ENCODE results near the gene PACRG.

DNA sequence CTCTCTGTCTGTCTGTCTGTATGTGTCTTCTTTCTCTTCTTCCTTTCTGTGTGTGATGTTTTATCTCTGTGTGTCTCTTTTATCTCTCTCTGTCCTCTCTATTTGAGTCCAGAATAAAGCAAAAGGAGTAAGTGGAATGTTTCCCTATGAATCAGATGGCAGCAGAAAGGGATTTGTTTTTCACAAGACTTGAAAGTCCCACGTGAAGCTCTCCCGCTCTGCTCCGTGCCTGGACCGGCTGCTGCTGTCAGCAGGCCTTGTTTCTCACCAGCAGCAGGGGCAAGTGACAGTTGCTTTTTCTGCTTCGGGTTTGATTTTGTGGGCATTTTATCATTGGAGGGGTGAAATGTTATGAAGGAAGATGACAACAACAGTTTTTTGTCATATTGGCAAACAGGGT, 212.7 kb downstream of the PACRG start:
- TF ChIP-seq, protein P1, sequence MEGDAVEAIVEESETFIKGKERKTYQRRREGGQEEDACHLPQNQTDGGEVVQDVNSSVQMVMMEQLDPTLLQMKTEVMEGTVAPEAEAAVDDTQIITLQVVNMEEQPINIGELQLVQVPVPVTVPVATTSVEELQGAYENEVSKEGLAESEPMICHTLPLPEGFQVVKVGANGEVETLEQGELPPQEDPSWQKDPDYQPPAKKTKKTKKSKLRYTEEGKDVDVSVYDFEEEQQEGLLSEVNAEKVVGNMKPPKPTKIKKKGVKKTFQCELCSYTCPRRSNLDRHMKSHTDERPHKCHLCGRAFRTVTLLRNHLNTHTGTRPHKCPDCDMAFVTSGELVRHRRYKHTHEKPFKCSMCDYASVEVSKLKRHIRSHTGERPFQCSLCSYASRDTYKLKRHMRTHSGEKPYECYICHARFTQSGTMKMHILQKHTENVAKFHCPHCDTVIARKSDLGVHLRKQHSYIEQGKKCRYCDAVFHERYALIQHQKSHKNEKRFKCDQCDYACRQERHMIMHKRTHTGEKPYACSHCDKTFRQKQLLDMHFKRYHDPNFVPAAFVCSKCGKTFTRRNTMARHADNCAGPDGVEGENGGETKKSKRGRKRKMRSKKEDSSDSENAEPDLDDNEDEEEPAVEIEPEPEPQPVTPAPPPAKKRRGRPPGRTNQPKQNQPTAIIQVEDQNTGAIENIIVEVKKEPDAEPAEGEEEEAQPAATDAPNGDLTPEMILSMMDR (IDR thresholded peaks at IDR 0.05), result no peak
- TF ChIP-seq POLR2A (IDR thresholded peaks at IDR 0.05), result no peak
